ENCODE measurements around the gene GPC6. TPM values are rescaled to one million over a fixed set of nuclear protein-coding genes. Genes with fewer than 3 reads are reported as not detected.

Gene GPC6
- total and polyA plus RNA-seq, 2 donors (not counting 1 experiment from before 2014, with no cell fraction given): not detected

DNA sequence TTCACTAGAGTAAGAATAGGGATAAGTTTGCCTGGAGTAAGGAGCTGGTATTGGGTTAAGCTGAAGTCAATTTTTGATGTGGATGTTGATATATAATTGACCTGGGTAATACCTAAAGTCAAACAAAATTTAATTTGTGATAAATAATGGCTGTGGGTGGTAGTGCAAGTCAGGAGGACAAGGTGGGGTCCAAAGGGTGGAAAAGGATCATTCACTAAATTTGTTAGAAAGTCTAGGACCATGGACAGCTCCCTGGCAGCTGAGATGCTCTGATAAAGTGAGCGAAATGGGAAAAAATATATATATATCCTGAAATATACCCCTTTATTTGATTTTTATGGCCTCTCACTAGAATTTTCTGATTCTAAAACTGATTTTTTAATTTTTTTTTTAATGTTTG lies 463.5 kb downstream of the GPC6 start:
- no peaks in the 10 kb centered on the region for H3K9me3 Mint-ChIP-seq (ENCODE audit: insufficient read depth)
- POLR2A ChIA-PET: no interaction called here
- no CpG with 5 or more reads among the region's 1 CpG for WGBS (ENCODE audit: insufficient coverage)
- Histone ChIP-seq H3K36me3 (replicated peaks in 1 of 2; ENCODE audit: control extremely low read depth in 1 of 2, control insufficient read depth in 1 of 2, extremely low read depth in 1 of 2, insufficient read depth in 2 of 2, low read length in 1 of 2) (no peaks in the 10 kb centered on the region), H2AFZ (ENCODE audit: insufficient read depth, low read depth, low read length, poor library complexity, severe bottlenecking) (no peak overlapping the region), H3K27ac (ENCODE audit: low read length in 2 of 2) (no peak overlapping the region), H3K27me3 (replicated peaks in 1 of 4; ENCODE audit: control extremely low read depth in 1 of 4, control insufficient read depth in 3 of 4, insufficient read depth in 4 of 4, low read length in 3 of 4) (no peaks in the 10 kb centered on the region), H3K79me2 (ENCODE audit: control insufficient read depth, insufficient read depth, low read length) (no peaks in the 10 kb centered on the region), H4K20me1 (ENCODE audit: control insufficient read depth, insufficient read depth, low read length, poor library complexity, severe bottlenecking) (no peaks in the 10 kb centered on the region), H3K4me3 (ENCODE audit: control extremely low read depth in 1 of 5, extremely low read depth in 1 of 5, insufficient read depth in 1 of 5, low read depth in 2 of 5, low read length in 4 of 5) (no peak overlapping the region), H3K9ac (ENCODE audit: low read length) (no peak overlapping the region), H3K4me2 (replicated peaks; ENCODE audit: low read depth, low read length, poor library complexity, severe bottlenecking) (no peak overlapping the region), H3K4me1 (ENCODE audit: control insufficient read depth in 2 of 2, insufficient read depth in 2 of 2, low read length in 2 of 2) (no peaks in the 10 kb centered on the region), H3K9me3 (ENCODE audit: control extremely low read depth in 1 of 3, control insufficient read depth in 2 of 3, insufficient read depth in 1 of 3, low read length in 2 of 3) (no peaks in the 10 kb centered on the region)
- TF ChIP-seq, protein P1, sequence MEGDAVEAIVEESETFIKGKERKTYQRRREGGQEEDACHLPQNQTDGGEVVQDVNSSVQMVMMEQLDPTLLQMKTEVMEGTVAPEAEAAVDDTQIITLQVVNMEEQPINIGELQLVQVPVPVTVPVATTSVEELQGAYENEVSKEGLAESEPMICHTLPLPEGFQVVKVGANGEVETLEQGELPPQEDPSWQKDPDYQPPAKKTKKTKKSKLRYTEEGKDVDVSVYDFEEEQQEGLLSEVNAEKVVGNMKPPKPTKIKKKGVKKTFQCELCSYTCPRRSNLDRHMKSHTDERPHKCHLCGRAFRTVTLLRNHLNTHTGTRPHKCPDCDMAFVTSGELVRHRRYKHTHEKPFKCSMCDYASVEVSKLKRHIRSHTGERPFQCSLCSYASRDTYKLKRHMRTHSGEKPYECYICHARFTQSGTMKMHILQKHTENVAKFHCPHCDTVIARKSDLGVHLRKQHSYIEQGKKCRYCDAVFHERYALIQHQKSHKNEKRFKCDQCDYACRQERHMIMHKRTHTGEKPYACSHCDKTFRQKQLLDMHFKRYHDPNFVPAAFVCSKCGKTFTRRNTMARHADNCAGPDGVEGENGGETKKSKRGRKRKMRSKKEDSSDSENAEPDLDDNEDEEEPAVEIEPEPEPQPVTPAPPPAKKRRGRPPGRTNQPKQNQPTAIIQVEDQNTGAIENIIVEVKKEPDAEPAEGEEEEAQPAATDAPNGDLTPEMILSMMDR (IDR thresholded peaks at IDR 0.05): no peak
- TF ChIP-seq EZH2 (IDR thresholded peaks at IDR 0.05; ENCODE audit: borderline replicate concordance, insufficient read depth, low read depth, low read length, poor library complexity, severe bottlenecking): no peak
- DNase-seq (no peak), ATAC-seq (ENCODE audit: low read depth) (no peak)
- H3K4me1 Mint-ChIP-seq: no peaks in the 10 kb centered on the region
- no peak overlapping the region for H3K27ac Mint-ChIP-seq
- H3K4me3 Mint-ChIP-seq: no peak overlapping the region
- CTCF ChIA-PET: no interaction called here
- intact Hi-C loops (cut with micrococcal nuclease): no loop called here
- no peaks in the 10 kb centered on the region for H3K27me3 Mint-ChIP-seq

GRCh38 chr13:93698016-93698613 lies 471.5 kb downstream of the GPC6 start:
- ATAC-seq (ENCODE audit: low read depth) (no peak), DNase-seq (no peak)
- Histone ChIP-seq H3K4me1 (ENCODE audit: control insufficient read depth in 2 of 2, insufficient read depth in 2 of 2, low read length in 2 of 2) (no peaks in the 10 kb centered on the region), H3K4me3 (ENCODE audit: control extremely low read depth in 1 of 5, extremely low read depth in 1 of 5, insufficient read depth in 1 of 5, low read depth in 2 of 5, low read length in 4 of 5) (no peak overlapping the region), H3K9me3 (ENCODE audit: control extremely low read depth in 1 of 3, control insufficient read depth in 2 of 3, insufficient read depth in 1 of 3, low read length in 2 of 3) (no peaks in the 10 kb centered on the region), H3K27me3 (replicated peaks in 1 of 4; ENCODE audit: control extremely low read depth in 1 of 4, control insufficient read depth in 3 of 4, insufficient read depth in 4 of 4, low read length in 3 of 4) (no peaks in the 10 kb centered on the region), H3K27ac (ENCODE audit: low read length in 2 of 2) (no peak overlapping the region), H2AFZ (ENCODE audit: insufficient read depth, low read depth, low read length, poor library complexity, severe bottlenecking) (no peak overlapping the region), H3K9ac (ENCODE audit: low read length) (no peak overlapping the region), H4K20me1 (ENCODE audit: control insufficient read depth, insufficient read depth, low read length, poor library complexity, severe bottlenecking) (no peaks in the 10 kb centered on the region), H3K36me3 (replicated peaks in 1 of 2; ENCODE audit: control extremely low read depth in 1 of 2, control insufficient read depth in 1 of 2, extremely low read depth in 1 of 2, insufficient read depth in 2 of 2, low read length in 1 of 2) (no peaks in the 10 kb centered on the region), H3K4me2 (replicated peaks; ENCODE audit: low read depth, low read length, poor library complexity, severe bottlenecking) (no peak overlapping the region), H3K79me2 (ENCODE audit: control insufficient read depth, insufficient read depth, low read length) (no peaks in the 10 kb centered on the region)
- no peak overlapping the region for H3K4me3 Mint-ChIP-seq
- H3K27me3 Mint-ChIP-seq: no peaks in the 10 kb centered on the region
- ChIA-PET POLR2A (no interaction called here), CTCF (no interaction called here)
- WGBS (ENCODE audit: insufficient coverage): no CpG with 5 or more reads among the region's 5 CpGs
- intact Hi-C loops (cut with micrococcal nuclease): no loop called here
- TF ChIP-seq EZH2 (IDR thresholded peaks at IDR 0.05; ENCODE audit: borderline replicate concordance, insufficient read depth, low read depth, low read length, poor library complexity, severe bottlenecking): no peak
- TF ChIP-seq, protein P1 (IDR thresholded peaks at IDR 0.05): no peak
- no peaks in the 10 kb centered on the region for H3K4me1 Mint-ChIP-seq
- no peak overlapping the region for H3K27ac Mint-ChIP-seq
- H3K9me3 Mint-ChIP-seq (ENCODE audit: insufficient read depth): peaks cover 5% of the 10 kb centered on the region

Data from B cell (primary cell).